ENCODE measurements around the gene NCS1. TPM values are rescaled to one million over a fixed set of nuclear protein-coding genes. Genes with fewer than 3 reads are reported as not detected.

NCS1 gene
- total and polyA plus RNA-seq, 9 of the 15 experiments (the other 6 are each of a cell fraction or from before 2014, with no cell fraction given): 0.28 to 27.0 (median 9.6) TPM

DNA sequence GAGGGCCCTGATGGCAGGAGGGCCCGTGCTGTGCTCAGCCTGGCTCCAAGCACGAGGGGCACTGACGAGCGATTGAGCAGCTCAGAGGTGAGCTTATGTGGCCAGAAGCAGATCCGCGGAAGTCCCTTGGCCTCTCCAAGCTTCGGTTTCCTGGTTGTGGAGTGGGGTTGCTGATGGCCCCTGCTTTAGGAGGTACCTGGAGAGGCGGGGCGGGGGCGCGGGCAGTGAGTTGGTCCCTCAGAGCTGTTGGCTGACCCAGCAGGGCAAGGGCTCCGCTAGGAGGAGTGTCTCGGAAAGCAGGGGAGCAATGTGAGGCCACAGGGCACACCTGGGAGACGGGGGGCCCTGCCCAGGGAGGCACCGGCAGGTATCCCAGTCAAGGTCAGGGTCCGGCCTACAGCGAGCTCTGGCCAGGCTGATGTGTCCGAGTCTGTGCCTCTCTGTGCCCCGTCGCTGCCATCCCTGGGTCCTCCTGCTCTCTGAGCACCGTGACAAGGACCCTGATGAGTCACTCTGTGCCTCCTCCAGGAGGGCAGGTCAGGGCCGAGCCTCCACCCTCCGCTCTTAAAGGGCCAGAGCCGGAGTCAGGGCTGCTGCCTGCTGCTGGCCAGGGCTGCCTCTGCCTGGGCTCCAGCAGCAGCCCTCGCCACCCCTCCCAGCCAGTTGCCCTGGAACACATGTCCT lies 14.8 kb downstream of the NCS1 start (continued):
- TF ChIP-seq HNRNPL (IDR thresholded peaks at IDR 0.05; ENCODE audit: low read depth, low read length) (0 out of 2 replicates have a peak, but pooled peaks have one; percentile 41), ZNF277 (CRISPR knock-in tag; IDR thresholded peaks at IDR 0.05; ENCODE audit: borderline replicate concordance) (no peak), ARHGAP35 (IDR thresholded peaks at IDR 0.05; ENCODE audit: partially characterized antibody) (no peak), PBX2 (CRISPR knock-in tag; IDR thresholded peaks at IDR 0.05; ENCODE audit: low read depth) (no peak), PBX2 (tag; conservative IDR thresholded peaks at IDR 0.05; ENCODE audit: low read depth) (no peak), BRF2 (IDR thresholded peaks at IDR 0.05; ENCODE audit: borderline replicate concordance, insufficient read depth, insufficient read length) (no peak), NFYB (IDR thresholded peaks at IDR 0.05; ENCODE audit: extremely low read depth, insufficient read length) (no peak), PTBP1 (IDR thresholded peaks at IDR 0.05; ENCODE audit: low read depth, low read length) (no peak), CEBPG (CRISPR knock-in tag; IDR thresholded peaks at IDR 0.05) (no peak), CEBPG (tag; conservative IDR thresholded peaks at IDR 0.05 in 1 of 2, IDR thresholded peaks at IDR 0.05 in 1 of 2) (no peak), KDM2B (CRISPR knock-in tag; IDR thresholded peaks at IDR 0.05) (no peak), EZH2 (IDR thresholded peaks at IDR 0.05; ENCODE audit: borderline replicate concordance, low read depth, low read length) (no peak), MYNN (IDR thresholded peaks at IDR 0.05) (peak; percentile 76; the same call in 1 of the 2 replicates), MYNN (CRISPR knock-in tag; IDR thresholded peaks at IDR 0.05) (no peak), SMARCE1 (IDR thresholded peaks at IDR 0.05) (peak; percentile 72), ATF3 (IDR thresholded peaks at IDR 0.05) (peak; percentile 95), ATF3 (CRISPR knock-in tag; conservative IDR thresholded peaks at IDR 0.05) (0 out of 2 replicates have a peak, but pooled peaks have one; percentile 21), NBN (IDR thresholded peaks at IDR 0.05; ENCODE audit: low read depth) (no peak)
- TF ChIP-seq, protein P1, sequence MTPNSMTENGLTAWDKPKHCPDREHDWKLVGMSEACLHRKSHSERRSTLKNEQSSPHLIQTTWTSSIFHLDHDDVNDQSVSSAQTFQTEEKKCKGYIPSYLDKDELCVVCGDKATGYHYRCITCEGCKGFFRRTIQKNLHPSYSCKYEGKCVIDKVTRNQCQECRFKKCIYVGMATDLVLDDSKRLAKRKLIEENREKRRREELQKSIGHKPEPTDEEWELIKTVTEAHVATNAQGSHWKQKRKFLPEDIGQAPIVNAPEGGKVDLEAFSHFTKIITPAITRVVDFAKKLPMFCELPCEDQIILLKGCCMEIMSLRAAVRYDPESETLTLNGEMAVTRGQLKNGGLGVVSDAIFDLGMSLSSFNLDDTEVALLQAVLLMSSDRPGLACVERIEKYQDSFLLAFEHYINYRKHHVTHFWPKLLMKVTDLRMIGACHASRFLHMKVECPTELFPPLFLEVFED (CRISPR knock-in tag; conservative IDR thresholded peaks at IDR 0.05): no peak
- TF ChIP-seq, protein P2, sequence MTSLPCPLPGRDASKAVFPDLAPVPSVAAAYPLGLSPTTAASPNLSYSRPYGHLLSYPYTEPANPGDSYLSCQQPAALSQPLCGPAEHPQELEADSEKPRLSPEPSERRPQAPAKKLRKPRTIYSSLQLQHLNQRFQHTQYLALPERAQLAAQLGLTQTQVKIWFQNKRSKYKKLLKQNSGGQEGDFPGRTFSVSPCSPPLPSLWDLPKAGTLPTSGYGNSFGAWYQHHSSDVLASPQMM (CRISPR knock-in tag; IDR thresholded peaks at IDR 0.05): no peak

Data from K562 (cell line).